ENCODE measurements around the gene LAMB2. TPM values are rescaled to one million over a fixed set of nuclear protein-coding genes. Genes with fewer than 3 reads are reported as not detected.

Gene LAMB2
- total RNA-seq, 2 donors from 2014 or later, result 1,056 to 1,180 TPM

GRCh38 chr3:49122886-49123545, 9.8 kb downstream of the LAMB2 start:
- Histone ChIP-seq H3K27ac (no peak overlapping the region), H3K36me3 (peaks cover 77% of the 10 kb centered on the region), H3K4me1 (peaks cover 0 to 20% of the 10 kb centered on the region in 2 donors), H3K4me3 (no peak overlapping the region), H3K9me3 (no peaks in the 10 kb centered on the region), H3K27me3 (no peaks in the 10 kb centered on the region)
- TF ChIP-seq, protein P1, sequence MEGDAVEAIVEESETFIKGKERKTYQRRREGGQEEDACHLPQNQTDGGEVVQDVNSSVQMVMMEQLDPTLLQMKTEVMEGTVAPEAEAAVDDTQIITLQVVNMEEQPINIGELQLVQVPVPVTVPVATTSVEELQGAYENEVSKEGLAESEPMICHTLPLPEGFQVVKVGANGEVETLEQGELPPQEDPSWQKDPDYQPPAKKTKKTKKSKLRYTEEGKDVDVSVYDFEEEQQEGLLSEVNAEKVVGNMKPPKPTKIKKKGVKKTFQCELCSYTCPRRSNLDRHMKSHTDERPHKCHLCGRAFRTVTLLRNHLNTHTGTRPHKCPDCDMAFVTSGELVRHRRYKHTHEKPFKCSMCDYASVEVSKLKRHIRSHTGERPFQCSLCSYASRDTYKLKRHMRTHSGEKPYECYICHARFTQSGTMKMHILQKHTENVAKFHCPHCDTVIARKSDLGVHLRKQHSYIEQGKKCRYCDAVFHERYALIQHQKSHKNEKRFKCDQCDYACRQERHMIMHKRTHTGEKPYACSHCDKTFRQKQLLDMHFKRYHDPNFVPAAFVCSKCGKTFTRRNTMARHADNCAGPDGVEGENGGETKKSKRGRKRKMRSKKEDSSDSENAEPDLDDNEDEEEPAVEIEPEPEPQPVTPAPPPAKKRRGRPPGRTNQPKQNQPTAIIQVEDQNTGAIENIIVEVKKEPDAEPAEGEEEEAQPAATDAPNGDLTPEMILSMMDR (IDR thresholded peaks at IDR 0.05), result no peak
- DNase-seq (ENCODE audit: low spot score), result no peak

- Histone ChIP-seq H3K36me3 (peaks cover 78% of the 10 kb centered on the region), H3K27ac (no peak overlapping the region), H3K9me3 (no peaks in the 10 kb centered on the region), H3K4me3 (no peak overlapping the region), H3K27me3 (no peaks in the 10 kb centered on the region), H3K4me1 (peaks cover 0 to 20% of the 10 kb centered on the region in 2 donors)
- DNase-seq (ENCODE audit: low spot score), result no peak
- TF ChIP-seq, protein P1 (IDR thresholded peaks at IDR 0.05), result no peak
Measured at GRCh38 chr3:49122451-49122850, 10.4 kb downstream of the LAMB2 start.

GRCh38 chr3:49122022-49122421, 10.8 kb downstream of the LAMB2 start:
- Histone ChIP-seq H3K4me3 (no peak overlapping the region), H3K9me3 (no peaks in the 10 kb centered on the region), H3K27me3 (no peaks in the 10 kb centered on the region), H3K36me3 (peaks cover 79% of the 10 kb centered on the region), H3K27ac (no peak overlapping the region), H3K4me1 (peaks cover 0 to 20% of the 10 kb centered on the region in 2 donors)
- no peak for DNase-seq (ENCODE audit: low spot score)
- TF ChIP-seq, protein P1 (IDR thresholded peaks at IDR 0.05), result no peak

DNA sequence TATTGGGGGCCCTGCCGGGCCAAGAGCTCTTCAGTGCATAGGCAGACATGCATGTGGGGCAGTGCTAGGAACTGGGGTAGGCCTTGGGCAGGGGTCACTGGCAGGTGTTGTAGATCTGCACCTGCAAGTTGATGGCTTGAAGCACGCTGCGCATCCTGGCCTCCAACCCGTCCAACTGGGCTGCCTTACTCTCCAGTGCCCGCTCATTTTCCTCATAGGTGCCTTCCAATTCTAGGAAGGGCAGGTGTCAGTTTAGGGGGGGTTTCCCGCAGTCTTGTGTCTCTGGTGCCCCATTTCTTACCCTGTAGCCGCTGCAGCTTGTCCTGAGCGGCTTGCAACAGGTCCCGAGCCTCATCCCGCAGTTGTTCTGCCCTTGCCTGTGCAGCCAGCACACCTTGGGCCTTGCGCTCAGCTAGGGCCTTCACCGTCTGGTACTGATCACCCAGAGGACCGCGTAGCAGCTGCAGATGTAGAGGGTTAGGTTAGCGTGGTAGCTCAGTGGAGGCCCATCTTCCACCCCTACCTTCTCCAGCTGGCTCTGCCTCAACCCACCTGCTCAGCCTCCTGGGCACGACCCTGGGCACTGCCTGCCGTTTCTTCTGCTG, 11.6 kb downstream of the LAMB2 start:
- peaks cover 0 to 20% of the 10 kb centered on the region in 2 donors for H3K4me1 ChIP-seq
- TF ChIP-seq, protein P1 (IDR thresholded peaks at IDR 0.05), result no peak
- H3K27me3 ChIP-seq, result no peaks in the 10 kb centered on the region
- H3K9me3 ChIP-seq, result no peaks in the 10 kb centered on the region
- peak overlapping the region; percentile 94 for H3K27ac ChIP-seq
- H3K4me3 ChIP-seq, result peak overlapping the region; percentile 84 to 96
- H3K36me3 ChIP-seq, result peaks cover 79% of the 10 kb centered on the region
- DNase-seq (ENCODE audit: low spot score), result no peak

DNA sequence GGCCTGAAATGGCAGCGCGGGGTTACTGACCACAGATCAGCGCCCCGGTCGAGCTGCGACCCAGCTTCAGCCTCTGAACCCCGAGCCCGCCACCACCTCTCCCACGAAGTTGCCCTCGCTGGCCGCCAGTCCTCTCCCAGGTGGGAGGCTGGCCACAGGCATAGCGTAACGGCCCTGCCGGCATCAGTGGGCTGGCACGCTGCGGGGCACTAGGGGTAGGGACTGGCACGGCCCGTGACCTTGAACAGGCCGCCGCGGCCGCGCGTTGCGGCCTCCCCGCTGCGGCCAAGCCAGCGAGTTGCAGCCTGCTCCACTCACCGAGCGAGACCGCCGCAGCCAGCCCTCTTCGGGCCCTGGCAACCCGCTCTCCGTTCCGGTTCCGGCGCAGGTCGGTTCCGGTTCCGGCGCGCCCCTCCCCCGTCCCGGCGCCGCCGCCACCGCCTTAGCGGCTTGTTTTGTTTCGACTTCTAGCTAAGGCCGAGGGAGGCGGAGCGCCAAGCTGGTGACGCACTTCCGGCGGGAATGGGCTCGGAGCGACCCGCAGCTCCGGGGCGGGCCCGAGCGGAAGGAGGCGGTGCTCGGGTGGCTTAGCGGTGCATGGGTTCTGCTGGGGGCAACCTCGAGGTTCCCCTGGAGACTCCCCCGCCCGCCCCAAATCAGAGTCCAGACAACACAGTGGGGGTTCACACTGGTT, 12.3 kb downstream of the LAMB2 start, which contains the start of gene USP19:
USP19 (minus strand) TSS at position 386 of the 694 bp plus-strand sequence. CDS start 1,678 bp downstream, outside the sequence.
- Histone ChIP-seq H3K4me3 (peak within 1 kb of the TSS; percentile 84 to 96), H3K4me1 (peaks cover 0 to 20% of the 10 kb centered on the region in 2 donors), H3K36me3 (peaks cover 79% of the 10 kb centered on the region), H3K9me3 (no peaks in the 10 kb centered on the region), H3K27ac (peak within 1 kb of the TSS; percentile 94), H3K27me3 (no peaks in the 10 kb centered on the region)
- TF ChIP-seq, protein P1 (IDR thresholded peaks at IDR 0.05), result peak in 1 of 2 donors; percentile 13
- peak; percentile 95 for DNase-seq (ENCODE audit: low spot score)

All from right atrium auricular region (tissue), 2 donors.